Sigmoid colon (tissue), 4 donors: ENCODE data around the gene RFNG.

Experiments
- EP300 ChIP-seq, 4 donors: sonication (generic); formaldehyde crosslinking; IDR thresholded peaks; one replicate each; pipeline ENCODE4 v1.6.1; 2017; ENCODE audit warnings: antibody characterized with exemption in 4 of 4
- POLR2AphosphoS5 ChIP-seq, 4 donors: sonication (generic); formaldehyde crosslinking; IDR thresholded peaks; one replicate each; pipeline ENCODE4 v1.6.1; 2017; ENCODE audit warnings: antibody characterized with exemption in 4 of 4
- TF ChIP-seq, protein P1 (sequence below), 4 experiments: fragments of 450-650 bp in 3 of 4; fragments of 200-600 bp in 1 of 4; IDR thresholded peaks; one replicate each; pipeline ENCODE4 v1.5.1; 2016 to 2019; ENCODE audit warnings: antibody characterized with exemption in 4 of 4, mild to moderate bottlenecking in 3 of 4, moderate library complexity in 2 of 4

DNA sequence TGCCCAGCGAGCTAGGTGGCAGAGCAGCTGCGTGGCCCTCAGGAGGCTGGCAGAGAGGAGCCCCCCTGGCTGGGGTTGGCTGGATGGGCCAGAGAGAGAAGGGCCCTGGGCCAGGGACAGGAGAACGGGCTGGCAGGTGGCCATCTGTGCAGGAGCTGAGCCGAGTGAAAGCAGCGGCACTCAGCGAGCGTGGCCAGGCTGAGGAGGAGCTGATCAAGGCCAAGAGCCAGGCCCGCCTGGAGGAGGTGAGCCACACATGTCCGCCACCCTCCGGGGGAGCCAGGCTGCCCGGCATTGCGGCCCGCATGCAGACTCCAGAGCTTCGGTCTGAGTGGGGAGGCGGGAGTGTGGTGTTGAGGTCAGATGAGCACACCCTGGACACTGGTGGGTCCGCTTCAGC lies 22.2 kb downstream of the RFNG start:
- TF ChIP-seq, protein P1, sequence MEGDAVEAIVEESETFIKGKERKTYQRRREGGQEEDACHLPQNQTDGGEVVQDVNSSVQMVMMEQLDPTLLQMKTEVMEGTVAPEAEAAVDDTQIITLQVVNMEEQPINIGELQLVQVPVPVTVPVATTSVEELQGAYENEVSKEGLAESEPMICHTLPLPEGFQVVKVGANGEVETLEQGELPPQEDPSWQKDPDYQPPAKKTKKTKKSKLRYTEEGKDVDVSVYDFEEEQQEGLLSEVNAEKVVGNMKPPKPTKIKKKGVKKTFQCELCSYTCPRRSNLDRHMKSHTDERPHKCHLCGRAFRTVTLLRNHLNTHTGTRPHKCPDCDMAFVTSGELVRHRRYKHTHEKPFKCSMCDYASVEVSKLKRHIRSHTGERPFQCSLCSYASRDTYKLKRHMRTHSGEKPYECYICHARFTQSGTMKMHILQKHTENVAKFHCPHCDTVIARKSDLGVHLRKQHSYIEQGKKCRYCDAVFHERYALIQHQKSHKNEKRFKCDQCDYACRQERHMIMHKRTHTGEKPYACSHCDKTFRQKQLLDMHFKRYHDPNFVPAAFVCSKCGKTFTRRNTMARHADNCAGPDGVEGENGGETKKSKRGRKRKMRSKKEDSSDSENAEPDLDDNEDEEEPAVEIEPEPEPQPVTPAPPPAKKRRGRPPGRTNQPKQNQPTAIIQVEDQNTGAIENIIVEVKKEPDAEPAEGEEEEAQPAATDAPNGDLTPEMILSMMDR (IDR thresholded peaks at IDR 0.05), result no peak
- TF ChIP-seq EP300 (IDR thresholded peaks at IDR 0.05), result no peak
- no peak for TF ChIP-seq POLR2AphosphoS5 (IDR thresholded peaks at IDR 0.05)
